IMR-90 (cell line): ENCODE data around the gene LTB4R2. TPM values are rescaled to one million over a fixed set of nuclear protein-coding genes. Genes with fewer than 3 reads are reported as not detected.

Experiments used
- ATAC-seq: fragments of 200-7000 bp; cut with Tn5 transposase; 2 replicates; pipeline ENCODE4 v1.9.1; 2020; ENCODE audit warnings: low read depth, mild to moderate bottlenecking, moderate library complexity
- BruUV-seq: library from RNA; stranded (reverse); fragments of 400-500 nt; replicated peaks from 2 replicates; lab custom pipeline; 2021; lab: Mats Ljungman, UMichigan
- CTCF ChIA-PET: fragments of 300-600 bp; formaldehyde crosslinking; extraction: SDS; loops from one replicate; lab custom pipeline; 2021; ENCODE audit warnings: antibody characterized with exemption; lab: Yijun Ruan, JAX
- POLR2A ChIA-PET: fragments of 300-600 bp; sonication (Branson Sonifier 250); formaldehyde crosslinking; loops from one replicate; lab custom pipeline; 2022; ENCODE audit warnings: antibody characterized with exemption; ENCODE audit not compliant: unreplicated experiment; lab: Charles Lee
- DNase-seq: peaks from one replicate; pipeline ENCODE4 v3.0.0; 2013
- H2AFZ ChIP-seq: replicated peaks from 2 replicates; pipeline ENCODE3; 2013; ENCODE audit warnings: low read length, mild to moderate bottlenecking; ENCODE audit not compliant: poor library complexity
- H2AK5ac ChIP-seq: 2 replicates; pipeline ENCODE4 v1.6.1; 2013; ENCODE audit warnings: low read depth, low read length, inconsistent platforms
- H2AK9ac ChIP-seq: replicated peaks from 2 replicates; pipeline ENCODE3; 2013; ENCODE audit warnings: mild to moderate bottlenecking, low read depth, low read length, moderate library complexity; ENCODE audit not compliant: poor library complexity
- H2BK120ac ChIP-seq: 2 replicates; pipeline ENCODE4 v1.6.1; 2013; ENCODE audit warnings: low read depth, low read length, inconsistent platforms
- H2BK15ac ChIP-seq: 3 replicates; pipeline ENCODE4 v1.6.1; 2013; ENCODE audit warnings: low read depth, low read length, inconsistent platforms
- H2BK20ac ChIP-seq: 2 replicates; pipeline ENCODE4 v1.6.1; 2013; ENCODE audit warnings: low read depth, mild to moderate bottlenecking, inconsistent platforms, low read length, moderate library complexity
- H2BK5ac ChIP-seq: 2 replicates; pipeline ENCODE4 v1.6.1; 2013; ENCODE audit warnings: mild to moderate bottlenecking, low read depth, low read length, inconsistent platforms; ENCODE audit not compliant: poor library complexity, severe bottlenecking
- H3K14ac ChIP-seq: replicated peaks from 2 replicates; pipeline ENCODE4 v1.6.1; 2013; ENCODE audit warnings: low read depth, low read length, inconsistent platforms
- H3K18ac ChIP-seq: 2 replicates; pipeline ENCODE4 v1.6.1; 2013; ENCODE audit warnings: low read depth, low read length, control low read depth
- H3K23ac ChIP-seq: 2 replicates; pipeline ENCODE4 v1.6.1; 2013; ENCODE audit warnings: low read depth, low read length, inconsistent platforms
- H3K27ac ChIP-seq: 2 replicates; pipeline ENCODE4 v1.5.1; 2013; ENCODE audit warnings: mild to moderate bottlenecking, control low read depth, low read length; ENCODE audit not compliant: insufficient read depth
- H3K27me3 ChIP-seq: 2 replicates; pipeline ENCODE4 v1.6.1; 2013; ENCODE audit warnings: low read length; ENCODE audit not compliant: control insufficient read depth, insufficient read depth
- H3K36me3 ChIP-seq: 2 replicates; pipeline ENCODE4 v1.6.1; 2013; ENCODE audit warnings: low read length, mixed read lengths; ENCODE audit not compliant: control insufficient read depth, insufficient read depth
- H3K4ac ChIP-seq: 2 replicates; pipeline ENCODE4 v1.6.1; 2013; ENCODE audit warnings: low read depth, low read length, inconsistent platforms
- H3K4me1 ChIP-seq: 2 replicates; pipeline ENCODE4 v1.6.1; 2013; ENCODE audit warnings: low read length, mixed read lengths; ENCODE audit not compliant: control insufficient read depth, insufficient read depth
- H3K4me2 ChIP-seq: 2 replicates; pipeline ENCODE4 v1.6.1; 2013; ENCODE audit warnings: low read depth, mild to moderate bottlenecking, control low read depth, low read length, moderate library complexity
- H3K4me3 ChIP-seq: 2 replicates; pipeline ENCODE4 v1.5.1; 2013; ENCODE audit warnings: low read depth, mild to moderate bottlenecking, control low read depth, low read length, moderate library complexity; ENCODE audit not compliant: insufficient read depth
- H3K56ac ChIP-seq: 2 replicates; pipeline ENCODE4 v1.6.1; 2013; ENCODE audit warnings: low read length, inconsistent platforms; ENCODE audit not compliant: insufficient read depth; ENCODE audit errors: extremely low read depth
- H3K79me1 ChIP-seq, 2 experiments: 2 replicates each; pipeline ENCODE4 v1.6.1; 2013; ENCODE audit warnings: low read length in 2 of 2, inconsistent platforms in 1 of 2, low read depth in 1 of 2
- H3K9ac ChIP-seq: 2 replicates; pipeline ENCODE4 v1.6.1; 2013; ENCODE audit warnings: low read depth, low read length, control low read depth
- H3K9me1 ChIP-seq: 2 replicates; pipeline ENCODE4 v1.6.1; 2013; ENCODE audit warnings: low read length, inconsistent platforms; ENCODE audit not compliant: insufficient read depth
- H3K9me3 ChIP-seq: 2 replicates; pipeline ENCODE4 v1.6.1; 2013; ENCODE audit warnings: low read length; ENCODE audit not compliant: control insufficient read depth, insufficient read depth
- H4K20me1 ChIP-seq: 2 replicates; pipeline ENCODE4 v1.6.1; 2013; ENCODE audit warnings: low read length, inconsistent platforms; ENCODE audit not compliant: insufficient read depth
- H4K5ac ChIP-seq: 2 replicates; pipeline ENCODE4 v1.6.1; 2013; ENCODE audit warnings: mild to moderate bottlenecking, low read depth, low read length, control low read depth
- H4K8ac ChIP-seq, 2 experiments: 2 replicates each; pipeline ENCODE4 v1.6.1; 2013; ENCODE audit warnings: low read depth in 2 of 2, low read length in 2 of 2, control low read depth in 1 of 2, inconsistent platforms in 1 of 2
- H4K91ac ChIP-seq: 2 replicates; pipeline ENCODE4 v1.6.1; 2013; ENCODE audit warnings: low read depth, low read length, inconsistent platforms; ENCODE audit not compliant: insufficient read depth
- CEBPB ChIP-seq: IDR thresholded peaks from 2 replicates; pipeline ENCODE4 v1.6.1; 2012; ENCODE audit warnings: low read depth, low read length, improper control_type of control experiment
- FOS ChIP-seq: fragments of 150-350 bp; IDR thresholded peaks from 2 replicates; pipeline ENCODE4 v1.6.1; 2016; ENCODE audit warnings: low read depth, low read length
- WGBS, 2 experiments: methylation state at CpG; one replicate each; pipeline versions ENCODE4 v1.1.5 to v1.1.7; 2013; ENCODE audit warnings: missing lambda C conversion rate in 2 of 2; ENCODE audit not compliant: insufficient read length in 1 of 2; ENCODE audit errors: extremely low coverage in 2 of 2; 5-methylcytosine and 5-hydroxymethylcytosine counted together
- dilution Hi-C: fragments of 300-500 bp; cut with HindIII; formaldehyde crosslinking; loops from one replicate; pipeline ENCODE4 v1.14.3; 2018; ENCODE audit warnings: low sequenced_read_pairs; ENCODE audit not compliant: unreplicated experiment
- in situ Hi-C: fragments of 300-500 bp; cut with MboI; formaldehyde crosslinking; loops from 3 replicates; pipeline ENCODE4 v1.14.3; 2019; ENCODE audit warnings: low sequenced_read_pairs, inconsistent platforms, mixed read lengths
- intact Hi-C: fragments of 100-400 bp; cut with micrococcal nuclease; formaldehyde crosslinking; loops from 2 replicates; pipeline ENCODE4 v1.10.0; 2022
- polyA plus RNA-seq, 3 experiments: library from polyadenylated mRNA; depleted of rRNA; stranded (reverse); fragments of >200 nt; gene quantifications; 2 replicates each; pipeline ENCODE4 v1.2.3, GENCODE V29; 2012; ENCODE audit warnings: low replicate concordance in 1 of 3
- total RNA-seq: library from RNA; depleted of rRNA; stranded (reverse); fragments of >200 nt; gene quantifications from 2 replicates; pipeline ENCODE4 v1.2.3, GENCODE V29; 2012

LTB4R2 gene
- total and polyA plus RNA-seq, 2 of the 4 experiments (the other 2 are of a cell fraction): 0.72 to 1.7 TPM

- DNase-seq (no peak), ATAC-seq (no peak)
- no peak overlapping the region for H2AFZ ChIP-seq
- no peak overlapping the region for H3K56ac ChIP-seq
- H2BK20ac ChIP-seq: no peak overlapping the region
- H3K4me1 ChIP-seq: peaks cover 10% of the 10 kb centered on the region; the same call in 1 of the 2 replicates
- no peak overlapping the region for H3K4me2 ChIP-seq
- H2BK5ac ChIP-seq: no peak overlapping the region
- peaks cover 3 to 8% of the 10 kb centered on the region in 2 experiments; a peak in 1 of 4 replicates for H3K79me1 ChIP-seq
- H4K5ac ChIP-seq: no peak overlapping the region
- no peak overlapping the region for H4K8ac ChIP-seq
- no peak overlapping the region for H3K23ac ChIP-seq
- in situ Hi-C loops (no loop called here), intact Hi-C loops (no loop called here), dilution Hi-C loops (no loop called here)
- no peak overlapping the region for H3K14ac ChIP-seq
- peaks cover 7% of the 10 kb centered on the region; the same call in 1 of the 2 replicates for H3K9me1 ChIP-seq
- H3K36me3 ChIP-seq: 0 out of 2 replicates have a peak, but pooled peaks cover 2% of the 10 kb centered on the region
- no peak overlapping the region for H2AK5ac ChIP-seq
- no peak overlapping the region for H2BK120ac ChIP-seq
- peaks cover 16% of the 10 kb centered on the region; the same call in 1 of the 2 replicates for H3K27me3 ChIP-seq
- no peak overlapping the region for H4K91ac ChIP-seq
- WGBS, 2 experiments: no CpG with 5 or more reads among the region's 1 CpG
- H3K4ac ChIP-seq: no peak overlapping the region
- ChIA-PET CTCF (interaction anchor here (1.3 kb wide), 1 partner anchor 21 kb away, joined by 6 read pairs; no protein-coding TSS in a partner anchor), POLR2A (no interaction called here)
- H3K9me3 ChIP-seq: no peaks in the 10 kb centered on the region
- BruUV-seq: no TSS peak
- H3K27ac ChIP-seq: no peak overlapping the region
- no peak overlapping the region for H2BK15ac ChIP-seq
- H2AK9ac ChIP-seq: no peak overlapping the region
- H4K20me1 ChIP-seq: peaks cover 8% of the 10 kb centered on the region; the same call in 1 of the 2 replicates
- no peak for TF ChIP-seq FOS
- peak; percentile 84 for TF ChIP-seq CEBPB
- no peak overlapping the region for H3K4me3 ChIP-seq
- H3K9ac ChIP-seq: no peak overlapping the region
- no peak overlapping the region for H3K18ac ChIP-seq
Observed at GRCh38 chr14:24311837-24312615, 2.1 kb downstream of the LTB4R2 start.
